GM12801 (cell line): ENCODE results near the gene MAGI1.

ENCODE experiments used
- TF ChIP-seq, protein P1 (sequence below): IDR thresholded peaks from one replicate; pipeline ENCODE4 v1.5.1; 2011; ENCODE audit warnings: control low read depth; ENCODE audit not compliant: insufficient read length; ENCODE audit errors: extremely low read depth

The MAGI1 gene

GRCh38 chr3:65867463-65868210 is 171.1 kb downstream of the MAGI1 start:
- TF ChIP-seq, protein P1, sequence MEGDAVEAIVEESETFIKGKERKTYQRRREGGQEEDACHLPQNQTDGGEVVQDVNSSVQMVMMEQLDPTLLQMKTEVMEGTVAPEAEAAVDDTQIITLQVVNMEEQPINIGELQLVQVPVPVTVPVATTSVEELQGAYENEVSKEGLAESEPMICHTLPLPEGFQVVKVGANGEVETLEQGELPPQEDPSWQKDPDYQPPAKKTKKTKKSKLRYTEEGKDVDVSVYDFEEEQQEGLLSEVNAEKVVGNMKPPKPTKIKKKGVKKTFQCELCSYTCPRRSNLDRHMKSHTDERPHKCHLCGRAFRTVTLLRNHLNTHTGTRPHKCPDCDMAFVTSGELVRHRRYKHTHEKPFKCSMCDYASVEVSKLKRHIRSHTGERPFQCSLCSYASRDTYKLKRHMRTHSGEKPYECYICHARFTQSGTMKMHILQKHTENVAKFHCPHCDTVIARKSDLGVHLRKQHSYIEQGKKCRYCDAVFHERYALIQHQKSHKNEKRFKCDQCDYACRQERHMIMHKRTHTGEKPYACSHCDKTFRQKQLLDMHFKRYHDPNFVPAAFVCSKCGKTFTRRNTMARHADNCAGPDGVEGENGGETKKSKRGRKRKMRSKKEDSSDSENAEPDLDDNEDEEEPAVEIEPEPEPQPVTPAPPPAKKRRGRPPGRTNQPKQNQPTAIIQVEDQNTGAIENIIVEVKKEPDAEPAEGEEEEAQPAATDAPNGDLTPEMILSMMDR: no peak

DNA sequence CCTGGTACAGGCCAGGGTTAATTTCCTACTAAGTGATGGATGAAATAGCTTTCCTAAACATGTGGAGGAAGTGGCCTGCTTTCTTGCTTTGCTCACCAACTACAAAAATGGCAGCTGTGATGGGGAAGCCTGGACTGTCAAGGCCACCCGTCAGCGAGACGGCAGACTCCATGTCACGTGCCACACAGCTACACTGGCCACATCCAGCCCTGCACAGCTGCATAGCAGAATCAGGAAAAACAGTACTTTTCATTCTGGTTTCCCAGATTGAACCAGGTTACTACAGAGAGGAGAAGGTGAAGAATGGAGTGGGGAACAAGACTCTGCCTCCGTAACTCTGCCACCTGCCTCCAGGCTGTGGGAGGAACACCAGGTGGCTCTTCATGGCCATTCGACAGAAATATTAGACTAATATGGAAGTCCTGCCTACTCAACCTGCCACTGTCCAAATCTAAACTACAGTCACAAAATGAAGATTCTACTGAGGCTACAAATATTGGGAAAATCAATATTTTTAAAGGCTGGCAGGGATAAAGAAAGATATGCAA is 174.3 kb downstream of the MAGI1 start:
- TF ChIP-seq, protein P1: no peak

DNA sequence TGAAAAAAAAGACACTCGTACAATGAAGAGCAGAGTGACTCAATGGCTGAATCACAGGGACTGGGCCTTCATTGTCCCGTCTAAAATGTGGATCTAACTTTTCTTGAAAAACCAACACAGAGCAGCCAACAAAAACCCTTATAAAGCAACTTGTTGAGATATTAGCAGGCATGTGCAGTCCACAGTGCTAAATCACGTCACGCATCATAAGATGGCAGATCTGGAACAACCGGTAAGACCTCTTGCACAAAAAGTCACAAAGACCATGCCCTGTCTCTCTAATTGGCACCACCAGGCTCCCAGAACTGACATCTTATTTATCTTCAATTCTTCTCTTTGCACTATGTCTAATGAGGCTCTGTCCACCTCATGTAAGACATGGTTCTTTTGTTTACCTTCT is 177.0 kb downstream of the MAGI1 start:
- TF ChIP-seq, protein P1: no peak

DNA sequence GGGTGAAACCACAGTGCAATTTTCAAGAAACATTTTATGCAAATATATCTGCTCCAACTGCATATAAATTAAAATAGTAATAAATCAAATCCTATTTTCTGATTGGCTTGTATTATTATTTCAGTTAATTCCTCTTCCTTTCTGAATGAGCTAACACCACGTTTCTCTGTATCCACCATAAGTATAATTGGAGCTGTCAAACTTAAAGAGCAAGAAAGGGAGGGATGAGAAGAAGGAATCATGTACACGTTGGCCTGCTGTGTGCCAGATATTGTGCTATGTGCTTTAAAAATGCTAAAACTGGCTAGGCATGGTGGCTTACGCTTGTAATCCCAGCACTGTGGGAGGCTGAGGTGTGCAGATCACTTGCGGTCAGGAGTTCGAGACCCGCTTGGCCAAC is 180.0 kb downstream of the MAGI1 start:
- TF ChIP-seq, protein P1: no peak

DNA sequence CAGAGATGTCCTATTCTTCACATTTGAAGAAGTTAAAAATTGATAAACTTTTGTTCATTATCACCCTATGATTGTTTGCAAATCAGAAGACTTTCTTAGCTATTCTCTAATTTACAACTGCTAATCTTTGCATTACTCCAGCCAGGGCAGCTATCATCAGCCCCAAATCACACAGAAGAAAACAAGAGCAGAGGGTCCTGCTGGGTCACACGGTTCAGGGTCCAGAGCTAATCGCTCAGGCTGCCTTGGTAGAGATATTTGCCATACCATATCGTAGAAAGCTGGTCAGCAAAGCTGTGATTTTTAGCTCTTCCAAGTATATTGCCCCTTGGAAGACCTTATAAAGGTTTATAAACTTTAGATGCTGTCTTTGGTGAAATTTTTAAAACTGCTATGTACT is 181.4 kb downstream of the MAGI1 start:
- TF ChIP-seq, protein P1: no peak

DNA sequence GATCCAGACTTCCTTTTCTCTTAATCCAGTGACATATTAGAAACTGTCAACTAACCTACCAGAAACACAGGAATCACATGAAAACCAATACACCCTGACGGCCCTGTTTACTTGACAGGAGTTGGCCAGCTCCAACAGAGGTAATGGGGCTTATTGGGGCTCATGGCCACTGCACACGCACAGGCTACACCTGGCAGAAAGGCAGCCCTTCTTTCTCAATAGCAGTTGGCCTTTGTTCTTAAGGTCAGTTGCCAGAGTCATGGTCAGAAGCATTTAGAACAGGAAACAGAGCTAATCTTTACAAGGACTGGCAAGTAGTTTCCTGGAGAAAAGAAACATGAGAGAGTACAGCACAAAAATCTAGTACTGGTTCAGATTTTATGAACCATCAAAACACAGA is 181.8 kb downstream of the MAGI1 start:
- TF ChIP-seq, protein P1: no peak

DNA sequence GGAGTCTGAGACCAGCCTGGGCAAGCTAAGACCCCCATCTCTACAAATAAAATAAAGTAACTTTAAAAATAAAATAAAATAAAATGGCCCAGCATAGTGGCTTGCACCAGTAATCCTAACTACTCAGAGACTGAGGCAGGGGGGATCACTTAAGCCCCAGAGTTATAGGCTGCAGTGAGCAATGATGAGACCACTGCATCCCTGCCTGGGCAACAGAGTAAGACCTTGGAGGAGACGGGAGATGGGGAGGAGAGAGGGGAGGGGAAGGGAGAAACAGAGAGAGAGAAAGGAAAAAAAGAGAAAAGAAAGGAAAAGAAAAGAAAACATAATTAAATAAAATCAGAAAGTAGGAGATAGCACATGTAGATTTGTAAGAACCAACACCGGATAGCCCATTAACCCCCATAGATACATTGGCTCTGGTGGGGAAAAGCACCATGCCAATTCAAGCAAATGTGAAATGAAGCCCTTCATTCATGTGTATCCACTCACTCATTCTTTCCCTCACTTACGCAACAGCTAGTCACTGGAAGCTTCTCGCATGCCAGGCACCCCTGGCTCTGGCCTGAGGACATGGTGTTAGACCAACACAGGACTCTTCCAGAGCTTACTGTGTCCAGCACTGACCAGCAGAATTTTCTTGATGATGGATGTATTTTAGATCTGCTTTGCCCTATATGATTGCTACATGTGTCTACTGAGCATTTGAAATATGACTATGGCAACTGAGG is 183.2 kb downstream of the MAGI1 start:
- TF ChIP-seq, protein P1: no peak
